IMR-90 (cell line): ENCODE data around the gene SAXO1. TPM values are rescaled to one million over a fixed set of nuclear protein-coding genes. Genes with fewer than 3 reads are reported as not detected.

Experiments used
- ATAC-seq: fragments of 200-7000 bp; cut with Tn5 transposase; 2 replicates; pipeline ENCODE4 v1.9.1; 2020; ENCODE audit warnings: low read depth, mild to moderate bottlenecking, moderate library complexity
- BruUV-seq: library from RNA; stranded (reverse); fragments of 400-500 nt; replicated peaks from 2 replicates; lab custom pipeline; 2021; lab: Mats Ljungman, UMichigan
- CTCF ChIA-PET: fragments of 300-600 bp; formaldehyde crosslinking; extraction: SDS; loops from one replicate; lab custom pipeline; 2021; ENCODE audit warnings: antibody characterized with exemption; lab: Yijun Ruan, JAX
- POLR2A ChIA-PET: fragments of 300-600 bp; sonication (Branson Sonifier 250); formaldehyde crosslinking; loops from one replicate; lab custom pipeline; 2022; ENCODE audit warnings: antibody characterized with exemption; ENCODE audit not compliant: unreplicated experiment; lab: Charles Lee
- DNase-seq: peaks from one replicate; pipeline ENCODE4 v3.0.0; 2013
- H2AFZ ChIP-seq: replicated peaks from 2 replicates; pipeline ENCODE3; 2013; ENCODE audit warnings: low read length, mild to moderate bottlenecking; ENCODE audit not compliant: poor library complexity
- H2AK5ac ChIP-seq: 2 replicates; pipeline ENCODE4 v1.6.1; 2013; ENCODE audit warnings: low read depth, low read length, inconsistent platforms
- H2AK9ac ChIP-seq: replicated peaks from 2 replicates; pipeline ENCODE3; 2013; ENCODE audit warnings: mild to moderate bottlenecking, low read depth, low read length, moderate library complexity; ENCODE audit not compliant: poor library complexity
- H2BK120ac ChIP-seq: 2 replicates; pipeline ENCODE4 v1.6.1; 2013; ENCODE audit warnings: low read depth, low read length, inconsistent platforms
- H2BK15ac ChIP-seq: 3 replicates; pipeline ENCODE4 v1.6.1; 2013; ENCODE audit warnings: low read depth, low read length, inconsistent platforms
- H2BK20ac ChIP-seq: 2 replicates; pipeline ENCODE4 v1.6.1; 2013; ENCODE audit warnings: low read depth, mild to moderate bottlenecking, inconsistent platforms, low read length, moderate library complexity
- H2BK5ac ChIP-seq: 2 replicates; pipeline ENCODE4 v1.6.1; 2013; ENCODE audit warnings: mild to moderate bottlenecking, low read depth, low read length, inconsistent platforms; ENCODE audit not compliant: poor library complexity, severe bottlenecking
- H3K14ac ChIP-seq: replicated peaks from 2 replicates; pipeline ENCODE4 v1.6.1; 2013; ENCODE audit warnings: low read depth, low read length, inconsistent platforms
- H3K18ac ChIP-seq: 2 replicates; pipeline ENCODE4 v1.6.1; 2013; ENCODE audit warnings: low read depth, low read length, control low read depth
- H3K23ac ChIP-seq: 2 replicates; pipeline ENCODE4 v1.6.1; 2013; ENCODE audit warnings: low read depth, low read length, inconsistent platforms
- H3K27ac ChIP-seq: 2 replicates; pipeline ENCODE4 v1.5.1; 2013; ENCODE audit warnings: mild to moderate bottlenecking, control low read depth, low read length; ENCODE audit not compliant: insufficient read depth
- H3K27me3 ChIP-seq: 2 replicates; pipeline ENCODE4 v1.6.1; 2013; ENCODE audit warnings: low read length; ENCODE audit not compliant: control insufficient read depth, insufficient read depth
- H3K36me3 ChIP-seq: 2 replicates; pipeline ENCODE4 v1.6.1; 2013; ENCODE audit warnings: low read length, mixed read lengths; ENCODE audit not compliant: control insufficient read depth, insufficient read depth
- H3K4ac ChIP-seq: 2 replicates; pipeline ENCODE4 v1.6.1; 2013; ENCODE audit warnings: low read depth, low read length, inconsistent platforms
- H3K4me1 ChIP-seq: 2 replicates; pipeline ENCODE4 v1.6.1; 2013; ENCODE audit warnings: low read length, mixed read lengths; ENCODE audit not compliant: control insufficient read depth, insufficient read depth
- H3K4me2 ChIP-seq: 2 replicates; pipeline ENCODE4 v1.6.1; 2013; ENCODE audit warnings: low read depth, mild to moderate bottlenecking, control low read depth, low read length, moderate library complexity
- H3K4me3 ChIP-seq: 2 replicates; pipeline ENCODE4 v1.5.1; 2013; ENCODE audit warnings: low read depth, mild to moderate bottlenecking, control low read depth, low read length, moderate library complexity; ENCODE audit not compliant: insufficient read depth
- H3K56ac ChIP-seq: 2 replicates; pipeline ENCODE4 v1.6.1; 2013; ENCODE audit warnings: low read length, inconsistent platforms; ENCODE audit not compliant: insufficient read depth; ENCODE audit errors: extremely low read depth
- H3K79me1 ChIP-seq, 2 experiments: 2 replicates each; pipeline ENCODE4 v1.6.1; 2013; ENCODE audit warnings: low read length in 2 of 2, inconsistent platforms in 1 of 2, low read depth in 1 of 2
- H3K9ac ChIP-seq: 2 replicates; pipeline ENCODE4 v1.6.1; 2013; ENCODE audit warnings: low read depth, low read length, control low read depth
- H3K9me1 ChIP-seq: 2 replicates; pipeline ENCODE4 v1.6.1; 2013; ENCODE audit warnings: low read length, inconsistent platforms; ENCODE audit not compliant: insufficient read depth
- H3K9me3 ChIP-seq: 2 replicates; pipeline ENCODE4 v1.6.1; 2013; ENCODE audit warnings: low read length; ENCODE audit not compliant: control insufficient read depth, insufficient read depth
- H4K20me1 ChIP-seq: 2 replicates; pipeline ENCODE4 v1.6.1; 2013; ENCODE audit warnings: low read length, inconsistent platforms; ENCODE audit not compliant: insufficient read depth
- H4K5ac ChIP-seq: 2 replicates; pipeline ENCODE4 v1.6.1; 2013; ENCODE audit warnings: mild to moderate bottlenecking, low read depth, low read length, control low read depth
- H4K8ac ChIP-seq, 2 experiments: 2 replicates each; pipeline ENCODE4 v1.6.1; 2013; ENCODE audit warnings: low read depth in 2 of 2, low read length in 2 of 2, control low read depth in 1 of 2, inconsistent platforms in 1 of 2
- H4K91ac ChIP-seq: 2 replicates; pipeline ENCODE4 v1.6.1; 2013; ENCODE audit warnings: low read depth, low read length, inconsistent platforms; ENCODE audit not compliant: insufficient read depth
- MAFK ChIP-seq: IDR thresholded peaks from 2 replicates; pipeline ENCODE4 v1.6.1; 2012; ENCODE audit warnings: low read depth, low read length, improper control_type of control experiment
- RFX5 ChIP-seq: IDR thresholded peaks from 2 replicates; pipeline ENCODE4 v1.8.0; 2012; ENCODE audit warnings: low read depth, mild to moderate bottlenecking, low read length, moderate library complexity
- WGBS, 2 experiments: methylation state at CpG; one replicate each; pipeline versions ENCODE4 v1.1.5 to v1.1.7; 2013; ENCODE audit warnings: missing lambda C conversion rate in 2 of 2; ENCODE audit not compliant: insufficient read length in 1 of 2; ENCODE audit errors: extremely low coverage in 2 of 2; 5-methylcytosine and 5-hydroxymethylcytosine counted together
- dilution Hi-C: fragments of 300-500 bp; cut with HindIII; formaldehyde crosslinking; loops from one replicate; pipeline ENCODE4 v1.14.3; 2018; ENCODE audit warnings: low sequenced_read_pairs; ENCODE audit not compliant: unreplicated experiment
- in situ Hi-C: fragments of 300-500 bp; cut with MboI; formaldehyde crosslinking; loops from 3 replicates; pipeline ENCODE4 v1.14.3; 2019; ENCODE audit warnings: low sequenced_read_pairs, inconsistent platforms, mixed read lengths
- intact Hi-C: fragments of 100-400 bp; cut with micrococcal nuclease; formaldehyde crosslinking; loops from 2 replicates; pipeline ENCODE4 v1.10.0; 2022
- polyA plus RNA-seq, 3 experiments: library from polyadenylated mRNA; depleted of rRNA; stranded (reverse); fragments of >200 nt; gene quantifications; 2 replicates each; pipeline ENCODE4 v1.2.3, GENCODE V29; 2012; ENCODE audit warnings: low replicate concordance in 1 of 3
- total RNA-seq: library from RNA; depleted of rRNA; stranded (reverse); fragments of >200 nt; gene quantifications from 2 replicates; pipeline ENCODE4 v1.2.3, GENCODE V29; 2012
- TF ChIP-seq, protein P1 (sequence below): fragments of 150-350 bp; IDR thresholded peaks from 2 replicates; pipeline ENCODE4 v1.6.1; 2016; ENCODE audit warnings: low read depth, mild to moderate bottlenecking, low read length, moderate library complexity, borderline replicate concordance
- TF ChIP-seq, protein P2 (sequence below): conservative IDR thresholded peaks from 2 replicates; pipeline ENCODE4 v1.5.1; 2012; ENCODE audit warnings: mild to moderate bottlenecking, low read depth, low read length, improper control_type of control experiment

The SAXO1 gene
- total and polyA plus RNA-seq, 2 of the 4 experiments (the other 2 are of a cell fraction) = not detected

DNA sequence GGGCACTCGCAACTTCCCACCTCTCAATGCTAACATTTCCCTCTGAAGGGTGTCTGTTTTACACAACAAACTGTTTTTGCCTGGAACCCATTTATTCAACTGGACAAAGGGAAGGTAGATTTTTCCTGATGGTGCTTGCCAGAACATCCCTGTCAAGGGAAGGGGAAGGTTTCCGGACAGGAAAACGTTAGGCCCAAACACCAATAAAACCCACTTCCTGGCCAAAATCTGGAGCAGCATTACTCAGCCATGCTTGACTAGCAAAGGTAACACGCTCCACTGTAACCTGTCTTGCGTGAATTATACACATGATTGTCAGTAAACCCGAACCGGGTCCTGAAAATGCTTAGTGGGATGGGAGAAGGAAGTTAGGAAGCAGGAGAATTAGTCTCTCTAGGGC, 90.2 kb downstream of the SAXO1 start:
- H3K36me3 ChIP-seq = no peaks in the 10 kb centered on the region
- no peak overlapping the region for H2AK5ac ChIP-seq
- CTCF ChIA-PET = interaction anchor here (0.5 kb wide), 1 partner anchor 72 kb away, joined by 3 read pairs; no protein-coding TSS in a partner anchor

More for the DNA sequence above, 90.2 kb downstream of the SAXO1 start:
- ATAC-seq (no peak), DNase-seq (no peak)
- H3K79me1 ChIP-seq = no peaks in the 10 kb centered on the region
- H3K27me3 ChIP-seq = peaks cover 36% of the 10 kb centered on the region
- intact Hi-C loops (no loop called here), dilution Hi-C loops (no loop called here), in situ Hi-C loops (no loop called here)
- WGBS, 2 experiments = no CpG with 5 or more reads among the region's 7 CpGs
- H2AFZ ChIP-seq = no peak overlapping the region
- H2BK15ac ChIP-seq = no peak overlapping the region
- H4K5ac ChIP-seq = no peak overlapping the region
- no peak overlapping the region for H2BK120ac ChIP-seq
- no peak overlapping the region for H3K4ac ChIP-seq
- no peak overlapping the region for H4K8ac ChIP-seq
- H3K4me2 ChIP-seq = no peak overlapping the region
- no peak overlapping the region for H4K91ac ChIP-seq
- TF ChIP-seq, protein P1, sequence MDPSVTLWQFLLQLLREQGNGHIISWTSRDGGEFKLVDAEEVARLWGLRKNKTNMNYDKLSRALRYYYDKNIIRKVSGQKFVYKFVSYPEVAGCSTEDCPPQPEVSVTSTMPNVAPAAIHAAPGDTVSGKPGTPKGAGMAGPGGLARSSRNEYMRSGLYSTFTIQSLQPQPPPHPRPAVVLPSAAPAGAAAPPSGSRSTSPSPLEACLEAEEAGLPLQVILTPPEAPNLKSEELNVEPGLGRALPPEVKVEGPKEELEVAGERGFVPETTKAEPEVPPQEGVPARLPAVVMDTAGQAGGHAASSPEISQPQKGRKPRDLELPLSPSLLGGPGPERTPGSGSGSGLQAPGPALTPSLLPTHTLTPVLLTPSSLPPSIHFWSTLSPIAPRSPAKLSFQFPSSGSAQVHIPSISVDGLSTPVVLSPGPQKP = no peak
- TF ChIP-seq RFX5 = no peak
- TF ChIP-seq, protein P2, sequence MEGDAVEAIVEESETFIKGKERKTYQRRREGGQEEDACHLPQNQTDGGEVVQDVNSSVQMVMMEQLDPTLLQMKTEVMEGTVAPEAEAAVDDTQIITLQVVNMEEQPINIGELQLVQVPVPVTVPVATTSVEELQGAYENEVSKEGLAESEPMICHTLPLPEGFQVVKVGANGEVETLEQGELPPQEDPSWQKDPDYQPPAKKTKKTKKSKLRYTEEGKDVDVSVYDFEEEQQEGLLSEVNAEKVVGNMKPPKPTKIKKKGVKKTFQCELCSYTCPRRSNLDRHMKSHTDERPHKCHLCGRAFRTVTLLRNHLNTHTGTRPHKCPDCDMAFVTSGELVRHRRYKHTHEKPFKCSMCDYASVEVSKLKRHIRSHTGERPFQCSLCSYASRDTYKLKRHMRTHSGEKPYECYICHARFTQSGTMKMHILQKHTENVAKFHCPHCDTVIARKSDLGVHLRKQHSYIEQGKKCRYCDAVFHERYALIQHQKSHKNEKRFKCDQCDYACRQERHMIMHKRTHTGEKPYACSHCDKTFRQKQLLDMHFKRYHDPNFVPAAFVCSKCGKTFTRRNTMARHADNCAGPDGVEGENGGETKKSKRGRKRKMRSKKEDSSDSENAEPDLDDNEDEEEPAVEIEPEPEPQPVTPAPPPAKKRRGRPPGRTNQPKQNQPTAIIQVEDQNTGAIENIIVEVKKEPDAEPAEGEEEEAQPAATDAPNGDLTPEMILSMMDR = no peak
- no peak for TF ChIP-seq MAFK
- no peak overlapping the region for H2BK5ac ChIP-seq
- H4K20me1 ChIP-seq = no peaks in the 10 kb centered on the region
- no peak overlapping the region for H3K56ac ChIP-seq
- peaks cover 2% of the 10 kb centered on the region; the same call in 1 of the 2 replicates for H3K9me3 ChIP-seq
- no peak overlapping the region for H3K18ac ChIP-seq
- H3K9ac ChIP-seq = no peak overlapping the region
- H3K27ac ChIP-seq = no peak overlapping the region
- H3K9me1 ChIP-seq = 0 out of 2 replicates have a peak, but pooled peaks cover under 1% of the 10 kb centered on the region
- H2AK9ac ChIP-seq = no peak overlapping the region
- POLR2A ChIA-PET = no interaction called here
- no peak overlapping the region for H2BK20ac ChIP-seq
- no peaks in the 10 kb centered on the region for H3K4me1 ChIP-seq
- no peak overlapping the region for H3K4me3 ChIP-seq
- no peak overlapping the region for H3K14ac ChIP-seq
- H3K23ac ChIP-seq = no peak overlapping the region
- BruUV-seq = no TSS peak
